GM23248 (cell line): ENCODE data around the gene MYH14.

ENCODE experiments used
- EZH2 ChIP-seq: fragments of 200-600 bp; sonication (generic); IDR thresholded peaks from 2 replicates; pipeline ENCODE4 v1.6.1; 2018; ENCODE audit warnings: antibody characterized with exemption, mild to moderate bottlenecking; ENCODE audit not compliant: insufficient read depth, poor library complexity, severe bottlenecking
- EZH2phosphoT487 ChIP-seq: fragments of 200-600 bp; sonication (generic); IDR thresholded peaks from 2 replicates; pipeline ENCODE4 v1.6.1; 2018; ENCODE audit warnings: antibody characterized with exemption, moderate library complexity, mild to moderate bottlenecking, low read depth; ENCODE audit not compliant: insufficient read depth

GRCh38 chr19:50171752-50172151, 31.7 kb upstream of the MYH14 start:
- TF ChIP-seq EZH2, result no peak
- no peak for TF ChIP-seq EZH2phosphoT487
